Heart left ventricle (tissue), 16 donors: ENCODE results near the gene VPS35L. TPM values are rescaled to one million over a fixed set of nuclear protein-coding genes. Genes with fewer than 3 reads are reported as not detected.

Source experiments
- ATAC-seq, 4 donors: fragments of 200-7000 bp; cut with Tn5 transposase; one replicate each; pipeline ENCODE4 v1.9.1; 2020 to 2022; ENCODE audit warnings: moderate library complexity in 4 of 4, mild to moderate bottlenecking in 3 of 4, moderate number of reproducible peaks in 1 of 4
- DNase-seq, 5 donors: peaks; one replicate each; pipeline ENCODE4 v3.0.0-alpha.2; 2020
- H3K27ac ChIP-seq, 12 donors: fragments of 200-600 bp; sonication (generic) in 4 of 12; one replicate each; pipeline versions ENCODE4 v1.5.0 to v1.8.0; 2016 to 2022; ENCODE audit warnings: mild to moderate bottlenecking in 2 of 12
- H3K27me3 ChIP-seq, 9 donors: fragments of 200-600 bp; sonication (generic) in 2 of 9; one replicate each; pipeline versions ENCODE4 v1.5.1 to v1.8.0; 2016 to 2022; ENCODE audit warnings: mild to moderate bottlenecking in 3 of 9
- H3K36me3 ChIP-seq, 9 donors: fragments of 200-600 bp; sonication (generic) in 2 of 9; one replicate each; pipeline versions ENCODE4 v1.5.0 to v1.8.0; 2018 to 2022; ENCODE audit warnings: mild to moderate bottlenecking in 2 of 9
- H3K4me1 ChIP-seq, 12 donors: fragments of 200-600 bp; sonication (generic) in 4 of 12; one replicate each; pipeline versions ENCODE4 v1.5.0 to v1.8.0; 2016 to 2022; ENCODE audit warnings: mild to moderate bottlenecking in 3 of 12
- H3K4me3 ChIP-seq, 12 donors: fragments of 200-600 bp; sonication (generic) in 4 of 12; one replicate each; pipeline versions ENCODE4 v1.5.0 to v1.8.0; 2017 to 2022; ENCODE audit warnings: mild to moderate bottlenecking in 9 of 12, moderate library complexity in 4 of 12
- H3K9me3 ChIP-seq, 12 donors: fragments of 200-600 bp; sonication (generic) in 4 of 12; one replicate each; pipeline versions ENCODE4 v1.5.0 to v1.8.0; 2016 to 2022; ENCODE audit warnings: mild to moderate bottlenecking in 1 of 12
- CTCF ChIP-seq, 12 donors: fragments of 200-600 bp; sonication (generic) in 4 of 12; IDR thresholded peaks; one replicate each; pipeline versions ENCODE4 v1.5.0 to v1.8.0; 2018 to 2022; ENCODE audit warnings: antibody characterized with exemption in 12 of 12, mild to moderate bottlenecking in 5 of 12
- POLR2A ChIP-seq, 2 donors: fragments of 450-650 bp; IDR thresholded peaks; one replicate each; pipeline ENCODE4 v1.6.1; 2017; ENCODE audit warnings: antibody characterized with exemption in 2 of 2, mild to moderate bottlenecking in 2 of 2, moderate library complexity in 2 of 2
- WGBS, 4 donors: extraction: QIAGEN DNeasy Blood & Tissue Kit in 2 of 4; methylation state at CpG; one replicate each; pipeline versions ENCODE4 v1.1.5 to v1.1.7; 2013 to 2018; 5-methylcytosine and 5-hydroxymethylcytosine counted together
- intact Hi-C, 10 donors: fragments of 100-400 bp; cut with DNase I; formaldehyde crosslinking; loops; one replicate each; pipeline versions ENCODE4 v1.11.1 to v1.14.2; 2022
- polyA plus RNA-seq, 2 donors: library from polyadenylated mRNA; stranded (reverse); fragments of 200-250 nt; gene quantifications; one replicate each; pipeline ENCODE4 v1.2.3, GENCODE V29; 2013
- total RNA-seq, 9 donors: library from RNA; depleted of rRNA in 2 of 9; stranded (reverse); fragments of >200 nt in 2 of 9; fragmentation: NEBNext Ultra II Directional in 3 of 9; extraction: Animal tissue kit (Norgen Biotek cat#: 25700) in 3 of 9; gene quantifications; one replicate each; pipeline versions ENCODE4 v1.1.0 to v1.2.4, GENCODE V29; 2016 to 2023
- donor health status: ischemic (EF 13 %, LVEDD 7.1; RV severe dilation, severe dysfunction).
- donor health status: healthy with polysubstance abuse.
- donor health status: DM: no; HTN: yes; CAD: no.
- donor health status: DM: no; HTN: no; CAD: no.
- donor health status: ischemic (EF 25% LVEDD 6.9; RV normal size, moderate dysfunction).
- donor health status: ischemic (EF 25% LVEDD 5.7; RV mildly dilated, moderate dysfunction).
- donor health status: healthy.
- donor health status: DM: yes; HTN: yes; CAD: no.
- donor health status: ischemic (EF 35%, LVEDD 5.7; RV mildly dilated, moderate dysfunction).
- donor health status: nonischemic (EF 11% LVEDD 7.7; RV severe dilation, severe dysfunction).
- donor health status: DM: yes; HTN: yes; CAD: no.
- donor health status: PGD.
- donor health status: ischemic (EF 29% LVEDD 5.4; RV normal size, mild dysfunction).
- donor health status: nonischemic (EF 23%, LVEDD 6.1; RV moderate dilation, normal function).

Gene VPS35L
- total and polyA plus RNA-seq, 11 donors = 13.7 to 47.3 (median 24.4) TPM

GRCh38 chr16:19525385-19525723 lies 30.1 kb upstream of the VPS35L start:
- H3K4me1 ChIP-seq = peaks cover 3 to 36% (median 23%) of the 10 kb centered on the region in 12 donors
- intact Hi-C loops = loop anchor here in 1 of 10 donors (10.0 kb wide), 1 partner anchor 461 kb away; the partner anchor contains the start of gene COQ7
- WGBS, 4 donors = 85 to 92% (median 87%) methylated on average over 2 of the region's 2 CpGs
- ATAC-seq (no peak), DNase-seq (no peak)
- peaks cover 0 to 27% (median 18%) of the 10 kb centered on the region in 9 donors for H3K36me3 ChIP-seq
- H3K27ac ChIP-seq = peak overlapping the region in 1 of 12 donors; percentile 67
- TF ChIP-seq CTCF (IDR thresholded peaks at IDR 0.05) (no peak), POLR2A (IDR thresholded peaks at IDR 0.05) (no peak)
- H3K4me3 ChIP-seq = peak overlapping the region in 7 of 12 donors; percentile 66 to 97 (median 92)
- H3K9me3 ChIP-seq = no peaks in the 10 kb centered on the region
- no peaks in the 10 kb centered on the region for H3K27me3 ChIP-seq

GRCh38 chr16:19527161-19527560 lies 28.3 kb upstream of the VPS35L start:
- DNase-seq (no peak), ATAC-seq (no peak)
- Histone ChIP-seq H3K27ac (no peak overlapping the region), H3K36me3 (peaks cover 0 to 39% (median 26%) of the 10 kb centered on the region in 9 donors), H3K9me3 (no peaks in the 10 kb centered on the region), H3K4me1 (peaks cover 0 to 25% (median 15%) of the 10 kb centered on the region in 12 donors), H3K4me3 (no peak overlapping the region), H3K27me3 (no peaks in the 10 kb centered on the region)
- intact Hi-C loops = loop anchor here in 1 of 10 donors (10.0 kb wide), 1 partner anchor 462 kb away; the partner anchor contains the start of gene COQ7
- TF ChIP-seq CTCF (IDR thresholded peaks at IDR 0.05) = no peak
- no peak for TF ChIP-seq POLR2A (IDR thresholded peaks at IDR 0.05)
- 76 to 96% (median 90%) methylated on average over 1 of the region's 1 CpG for WGBS, 4 donors

- TF ChIP-seq POLR2A (IDR thresholded peaks at IDR 0.05) (no peak), CTCF (IDR thresholded peaks at IDR 0.05) (no peak)
- ATAC-seq = no peak
- Histone ChIP-seq H3K27ac (no peak overlapping the region), H3K4me3 (no peak overlapping the region), H3K27me3 (no peaks in the 10 kb centered on the region), H3K9me3 (no peaks in the 10 kb centered on the region), H3K36me3 (peaks cover 0 to 54% (median 41%) of the 10 kb centered on the region in 9 donors), H3K4me1 (peaks cover 0 to 20% (median 8%) of the 10 kb centered on the region in 12 donors)
- WGBS, 4 donors = 98 to 100% (median 99%) methylated on average over 3 of the region's 3 CpGs
- no peak for DNase-seq
- intact Hi-C loops = loop anchor here in 1 of 10 donors (10.0 kb wide), 1 partner anchor 464 kb away; the partner anchor contains the start of gene COQ7
Measured at GRCh38 chr16:19528666-19529065, 26.8 kb upstream of the VPS35L start.

GRCh38 chr16:19532601-19533000 lies 22.9 kb upstream of the VPS35L start:
- no peak overlapping the region for H3K4me3 ChIP-seq
- intact Hi-C loops = no loop called here
- 56 to 91% (median 88%) methylated on average over 1 of the region's 1 CpG for WGBS, 4 donors

More at GRCh38 chr16:19532601-19533000, 22.9 kb upstream of the VPS35L start:
- no peak for ATAC-seq
- H3K9me3 ChIP-seq = no peaks in the 10 kb centered on the region
- H3K36me3 ChIP-seq = peaks cover 0 to 90% (median 69%) of the 10 kb centered on the region in 9 donors
- H3K27ac ChIP-seq = no peak overlapping the region
- H3K27me3 ChIP-seq = no peaks in the 10 kb centered on the region
- H3K4me1 ChIP-seq = no peaks in the 10 kb centered on the region
- no peak for DNase-seq
- no peak for TF ChIP-seq POLR2A (IDR thresholded peaks at IDR 0.05)
- TF ChIP-seq CTCF (IDR thresholded peaks at IDR 0.05) = no peak
